Measurements from ENCODE around the gene POLR2L.

The POLR2L gene

GRCh38 chr11:796565-797295 is 45.6 kb downstream of the POLR2L start:
- DNase-seq (ENCODE audit: low read depth in 1 of 2, low spot score in 1 of 2), result no peak

- DNase-seq (ENCODE audit: low read depth in 1 of 2, low spot score in 1 of 2), result peak; percentile 44 to 67
Measured at GRCh38 chr11:795634-796564, 46.4 kb downstream of the POLR2L start.

GRCh38 chr11:794766-795633 is 47.3 kb downstream of the POLR2L start:
- DNase-seq (ENCODE audit: low read depth in 1 of 2, low spot score in 1 of 2), result no peak

- DNase-seq (ENCODE audit: low read depth in 1 of 2, low spot score in 1 of 2), result no peak
Measured at GRCh38 chr11:794013-794765, 48.1 kb downstream of the POLR2L start.

- DNase-seq (ENCODE audit: low read depth in 1 of 2, low spot score in 1 of 2), result no peak
Measured at GRCh38 chr11:793556-793955, 48.8 kb downstream of the POLR2L start.

- DNase-seq (ENCODE audit: low read depth in 1 of 2, low spot score in 1 of 2), result no peak
Measured at GRCh38 chr11:792873-793272, 49.5 kb downstream of the POLR2L start.

GRCh38 chr11:792535-792821 is 49.9 kb downstream of the POLR2L start:
- no peak for DNase-seq (ENCODE audit: low read depth in 1 of 2, low spot score in 1 of 2)

GRCh38 chr11:791658-792534 is 50.4 kb downstream of the POLR2L start:
- DNase-seq (ENCODE audit: low read depth in 1 of 2, low spot score in 1 of 2), result no peak

GRCh38 chr11:790721-791564 is 51.4 kb downstream of the POLR2L start:
- DNase-seq (ENCODE audit: low read depth in 1 of 2, low spot score in 1 of 2), result no peak

GRCh38 chr11:789943-790342 is 52.4 kb downstream of the POLR2L start, which contains the start of gene CEND1:
TSS of gene CEND1 (minus strand) at chr11:790090. CDS start at chr11:788576, 1,514 bp downstream.
- DNase-seq (ENCODE audit: low read depth in 1 of 2, low spot score in 1 of 2), result no peak
